Vagina (tissue), 2 donors: ENCODE results near the gene PLEKHH3. TPM values are rescaled to one million over a fixed set of nuclear protein-coding genes. Genes with fewer than 3 reads are reported as not detected.

Experiments
- DNase-seq, 2 donors: peaks; one replicate each; pipeline ENCODE4 v3.0.0-alpha.2; 2017; ENCODE audit errors: extremely low spot score in 2 of 2
- H3K27ac ChIP-seq: fragments of 200-600 bp; sonication (generic); one replicate; pipeline ENCODE4 v1.5.1; 2019
- H3K27me3 ChIP-seq: fragments of 200-600 bp; sonication (generic); one replicate; pipeline ENCODE4 v1.5.1; 2019
- H3K36me3 ChIP-seq, 2 donors: fragments of 200-600 bp; sonication (generic); one replicate each; pipeline ENCODE4 v1.5.1; 2017 to 2019
- H3K4me1 ChIP-seq: fragments of 200-600 bp; sonication (generic); one replicate; pipeline ENCODE4 v1.5.1; 2019
- H3K4me3 ChIP-seq, 2 donors: fragments of 200-600 bp; sonication (generic); 1 replicate in 1 of 2; 2 replicates in 1 of 2; pipeline ENCODE4 v1.5.1; 2016 to 2019
- H3K9me3 ChIP-seq: fragments of 200-600 bp; sonication (generic); one replicate; pipeline ENCODE4 v1.5.1; 2019
- POLR2A ChIP-seq, 2 donors: fragments of 450-650 bp; IDR thresholded peaks; one replicate each; pipeline ENCODE4 v1.6.1; 2017; ENCODE audit warnings: antibody characterized with exemption in 2 of 2, mild to moderate bottlenecking in 2 of 2, moderate library complexity in 2 of 2
- POLR2AphosphoS5 ChIP-seq, 2 donors: sonication (generic); formaldehyde crosslinking; IDR thresholded peaks; one replicate each; pipeline ENCODE4 v1.9.0; 2017; ENCODE audit warnings: antibody characterized with exemption in 2 of 2, mild to moderate bottlenecking in 2 of 2, low read depth in 1 of 2; ENCODE audit not compliant: insufficient read depth in 1 of 2
- intact Hi-C: fragments of 100-400 bp; cut with DNase I; formaldehyde crosslinking; loops from one replicate; pipeline ENCODE4 v1.15.1; 2023
- microRNA-seq: library from miRNA; unstranded; fragments of <30 nt; microRNA quantifications from one replicate; pipeline ENCODE4, GENCODE V29; 2017; ENCODE audit warnings: borderline number of aligned reads, borderline replicate concordance
- small RNA-seq: library from RNA; depleted of rRNA; stranded (forward); fragments of <200 nt; gene quantifications from one replicate; pipeline ENCODE3, GENCODE V24; 2016
- total RNA-seq: library from RNA; depleted of rRNA; stranded (reverse); fragments of >200 nt; gene quantifications from one replicate; pipeline ENCODE4 v1.2.3, GENCODE V29; 2016
- TF ChIP-seq, protein P1 (sequence below), 3 experiments: fragments of 450-650 bp in 2 of 3; fragments of 200-600 bp in 1 of 3; sonication (generic) in 1 of 3; IDR thresholded peaks; one replicate each; pipeline ENCODE4 v1.5.1; 2017 to 2019; ENCODE audit warnings: antibody characterized with exemption in 3 of 3, mild to moderate bottlenecking in 2 of 3, moderate library complexity in 2 of 3

Gene PLEKHH3
- total RNA-seq, 1 donor from 2014 or later = 44.9 TPM

GRCh38 chr17:42617956-42618431 lies 58.8 kb downstream of the PLEKHH3 start:
- no peaks in the 10 kb centered on the region for H3K27me3 ChIP-seq
- TF ChIP-seq POLR2A (IDR thresholded peaks at IDR 0.05) = no peak
- no peak for TF ChIP-seq POLR2AphosphoS5 (IDR thresholded peaks at IDR 0.05; ENCODE audit: insufficient read depth in 1 of 2, low read depth in 1 of 2)
- TF ChIP-seq, protein P1, sequence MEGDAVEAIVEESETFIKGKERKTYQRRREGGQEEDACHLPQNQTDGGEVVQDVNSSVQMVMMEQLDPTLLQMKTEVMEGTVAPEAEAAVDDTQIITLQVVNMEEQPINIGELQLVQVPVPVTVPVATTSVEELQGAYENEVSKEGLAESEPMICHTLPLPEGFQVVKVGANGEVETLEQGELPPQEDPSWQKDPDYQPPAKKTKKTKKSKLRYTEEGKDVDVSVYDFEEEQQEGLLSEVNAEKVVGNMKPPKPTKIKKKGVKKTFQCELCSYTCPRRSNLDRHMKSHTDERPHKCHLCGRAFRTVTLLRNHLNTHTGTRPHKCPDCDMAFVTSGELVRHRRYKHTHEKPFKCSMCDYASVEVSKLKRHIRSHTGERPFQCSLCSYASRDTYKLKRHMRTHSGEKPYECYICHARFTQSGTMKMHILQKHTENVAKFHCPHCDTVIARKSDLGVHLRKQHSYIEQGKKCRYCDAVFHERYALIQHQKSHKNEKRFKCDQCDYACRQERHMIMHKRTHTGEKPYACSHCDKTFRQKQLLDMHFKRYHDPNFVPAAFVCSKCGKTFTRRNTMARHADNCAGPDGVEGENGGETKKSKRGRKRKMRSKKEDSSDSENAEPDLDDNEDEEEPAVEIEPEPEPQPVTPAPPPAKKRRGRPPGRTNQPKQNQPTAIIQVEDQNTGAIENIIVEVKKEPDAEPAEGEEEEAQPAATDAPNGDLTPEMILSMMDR (IDR thresholded peaks at IDR 0.05) = no peak
- H3K9me3 ChIP-seq = no peaks in the 10 kb centered on the region
- intact Hi-C loops = no loop called here
- peaks cover 10% of the 10 kb centered on the region for H3K4me1 ChIP-seq
- no peak for DNase-seq
- no peak overlapping the region for H3K4me3 ChIP-seq
- peaks cover 0 to 28% of the 10 kb centered on the region in 2 donors for H3K36me3 ChIP-seq
- no peak overlapping the region for H3K27ac ChIP-seq

Small RNA genes lying within 50 kb of the gene (microRNA-seq; reads per million reads assigned to microRNA genes)
- gene MIR6780A = not detected

Small RNA genes lying within 50 kb of the gene (small RNA-seq; reads per million reads assigned to genes)
- gene MIR6780A = not detected

Other genes with a start within 250 kb of the PLEKHH3 start
- 72.4 TPM for gene ATP6V0A1, start 218.1 kb downstream of the PLEKHH3 start, total RNA-seq
- gene NAGLU, start 140.8 kb downstream of the PLEKHH3 start, total RNA-seq = 24.6 TPM
- 2.0 TPM for gene HSD17B1, start 124.1 kb downstream of the PLEKHH3 start, total RNA-seq
- 24.8 TPM for gene COASY, start 114.8 kb downstream of the PLEKHH3 start, total RNA-seq
- gene MLX, start 109.9 kb downstream of the PLEKHH3 start, total RNA-seq = 33.9 TPM
- gene PSMC3IP, start 99.3 kb downstream of the PLEKHH3 start, total RNA-seq = 0.98 TPM
- 75.4 TPM for gene RETREG3, start 67.6 kb downstream of the PLEKHH3 start, total RNA-seq
- gene TUBG1, start 67.3 kb downstream of the PLEKHH3 start, total RNA-seq = 33.9 TPM
- 44.7 TPM for gene TUBG2, start 17.7 kb downstream of the PLEKHH3 start, total RNA-seq
- gene CCR10, start 4.8 kb upstream of the PLEKHH3 start, total RNA-seq = 3.2 TPM
- 5.9 TPM for gene CNTNAP1, start 5.5 kb upstream of the PLEKHH3 start, total RNA-seq
- gene EZH1, start 68.0 kb upstream of the PLEKHH3 start, total RNA-seq = 73.7 TPM
- gene RAMP2, start 84.2 kb upstream of the PLEKHH3 start, total RNA-seq = 27.3 TPM
- 28.2 TPM for gene VPS25, start 96.5 kb upstream of the PLEKHH3 start, total RNA-seq
- gene WNK4, start 103.6 kb upstream of the PLEKHH3 start, total RNA-seq = 1.2 TPM
- gene COA3, start 121.7 kb upstream of the PLEKHH3 start, total RNA-seq = 89.4 TPM
- not detected for gene CNTD1, start 121.9 kb upstream of the PLEKHH3 start, total RNA-seq
- 111 TPM for gene BECN1, start 147.3 kb upstream of the PLEKHH3 start, total RNA-seq
- 70.0 TPM for gene PSME3, start 156.4 kb upstream of the PLEKHH3 start, total RNA-seq
- gene AOC2, start 167.6 kb upstream of the PLEKHH3 start, total RNA-seq = 2.2 TPM
- 31.7 TPM for gene AOC3, start 174.2 kb upstream of the PLEKHH3 start, total RNA-seq
- gene G6PC1, start 223.8 kb upstream of the PLEKHH3 start, total RNA-seq = not detected